CD14-positive monocyte (primary cell): ENCODE measurements around the gene KRTAP5-3. TPM values are rescaled to one million over a fixed set of nuclear protein-coding genes. Genes with fewer than 3 reads are reported as not detected.
A peak's percentile ranks its signal among the peaks of the same experiment; 100 is the strongest.

Experiments used
- DNase-seq, 3 donors: peaks; one replicate each; pipeline ENCODE4 v3.0.0-alpha.2; 2011 to 2022
- H2AFZ ChIP-seq: 2 replicates; pipeline ENCODE4 v1.6.0; 2012; ENCODE audit warnings: mild to moderate bottlenecking, low read depth, low read length, inconsistent platforms; ENCODE audit not compliant: insufficient read depth, poor library complexity, severe bottlenecking
- H3K27ac ChIP-seq, 2 donors: 1 replicate in 1 of 2; 2 replicates in 1 of 2; pipeline ENCODE4 v1.5.1; 2012 to 2013; ENCODE audit warnings: low read length in 2 of 2, control low read depth in 1 of 2, inconsistent platforms in 1 of 2, low read depth in 1 of 2, mild to moderate bottlenecking in 1 of 2
- H3K27me3 ChIP-seq, 2 donors: one replicate each; pipeline versions ENCODE4 v1.6.0 to v1.6.1; 2011 to 2013; ENCODE audit warnings: low read length in 2 of 2; ENCODE audit not compliant: control insufficient read depth in 2 of 2, insufficient read depth in 2 of 2
- H3K36me3 ChIP-seq, 2 donors: replicated peaks in 1 of 2; 1 replicate in 1 of 2; 2 replicates in 1 of 2; pipeline versions ENCODE4 v1.5.1 to v1.6.1; 2012 to 2013; ENCODE audit warnings: low read length in 2 of 2, control low read depth in 1 of 2, inconsistent platforms in 1 of 2, mild to moderate bottlenecking in 1 of 2; ENCODE audit not compliant: insufficient read depth in 2 of 2, control insufficient read depth in 1 of 2
- H3K4me1 ChIP-seq, 2 donors: 1 replicate in 1 of 2; 2 replicates in 1 of 2; pipeline versions ENCODE4 v1.5.1 to v1.6.1; 2012 to 2013; ENCODE audit warnings: low read length in 2 of 2, control low read depth in 1 of 2, inconsistent platforms in 1 of 2, mild to moderate bottlenecking in 1 of 2, moderate library complexity in 1 of 2; ENCODE audit not compliant: insufficient read depth in 2 of 2, control insufficient read depth in 1 of 2
- H3K4me2 ChIP-seq: replicated peaks from 2 replicates; pipeline ENCODE3; 2012; ENCODE audit warnings: low read length, moderate library complexity, mild to moderate bottlenecking; ENCODE audit not compliant: poor library complexity, severe bottlenecking; ENCODE audit errors: extremely low read depth
- H3K4me3 ChIP-seq, 3 experiments: fragments of 200-600 bp in 1 of 3; sonication (generic) in 1 of 3; replicated peaks in 1 of 3; 1 replicate in 2 of 3; 2 replicates in 1 of 3; pipeline ENCODE4 v1.5.1; 2011 to 2013; ENCODE audit warnings: low read length in 3 of 3, mild to moderate bottlenecking in 3 of 3, control low read depth in 2 of 3, low read depth in 2 of 3, inconsistent platforms in 1 of 3, moderate library complexity in 1 of 3
- H3K79me2 ChIP-seq: 2 replicates; pipeline ENCODE4 v1.6.0; 2012; ENCODE audit warnings: mild to moderate bottlenecking, control low read depth, inconsistent platforms, low read length, moderate library complexity; ENCODE audit not compliant: insufficient read depth
- H3K9ac ChIP-seq: 2 replicates; pipeline ENCODE4 v1.6.0; 2017; ENCODE audit warnings: low read length, mild to moderate bottlenecking; ENCODE audit not compliant: insufficient read depth, poor library complexity, severe bottlenecking
- H3K9me3 ChIP-seq, 2 donors: replicated peaks in 1 of 2; 1 replicate in 1 of 2; 2 replicates in 1 of 2; pipeline versions ENCODE4 v1.5.1 to v1.6.1; 2012 to 2013; ENCODE audit warnings: low read length in 2 of 2, control low read depth in 1 of 2; ENCODE audit not compliant: control insufficient read depth in 1 of 2, insufficient read depth in 1 of 2
- H4K20me1 ChIP-seq: 2 replicates; pipeline ENCODE4 v1.6.0; 2012; ENCODE audit warnings: mild to moderate bottlenecking, low read length, control low read depth, moderate library complexity; ENCODE audit not compliant: insufficient read depth
- H3K27ac Mint-ChIP-seq, 7 donors: one replicate each; pipeline ENCODE4 v1.8.0; 2020; ENCODE audit warnings: mild to moderate bottlenecking in 7 of 7, mixed read lengths in 7 of 7, moderate library complexity in 6 of 7, inconsistent platforms in 2 of 7
- H3K27me3 Mint-ChIP-seq, 3 donors: one replicate each; pipeline ENCODE4 v1.8.0; 2021 to 2022; ENCODE audit warnings: low read depth in 3 of 3, mild to moderate bottlenecking in 3 of 3, mixed read lengths in 3 of 3, moderate library complexity in 3 of 3, inconsistent platforms in 1 of 3
- H3K36me3 Mint-ChIP-seq, 2 donors: one replicate each; pipeline ENCODE4 v1.8.0; 2020; ENCODE audit warnings: mixed read lengths in 2 of 2, inconsistent platforms in 1 of 2, mild to moderate bottlenecking in 1 of 2
- H3K4me1 Mint-ChIP-seq: one replicate; pipeline ENCODE4 v1.8.0; 2020; ENCODE audit warnings: mild to moderate bottlenecking, mixed read lengths
- H3K4me3 Mint-ChIP-seq, 2 donors: one replicate each; pipeline ENCODE4 v1.8.0; 2020; ENCODE audit warnings: mild to moderate bottlenecking in 2 of 2, mixed read lengths in 2 of 2, moderate library complexity in 1 of 2
- H3K9me3 Mint-ChIP-seq, 7 donors: one replicate each; pipeline ENCODE4 v1.8.0; 2020 to 2022; ENCODE audit warnings: mixed read lengths in 7 of 7, mild to moderate bottlenecking in 6 of 7, moderate library complexity in 6 of 7, inconsistent platforms in 2 of 7
- CTCF ChIP-seq: fragments of 200-600 bp; IDR thresholded peaks from one replicate; pipeline ENCODE4 v1.8.0; 2022; ENCODE audit warnings: antibody characterized with exemption, mild to moderate bottlenecking
- WGBS: methylation state at CpG from one replicate; pipeline ENCODE4 v1.1.5; 2013; ENCODE audit warnings: missing lambda C conversion rate; ENCODE audit not compliant: insufficient coverage; 5-methylcytosine and 5-hydroxymethylcytosine counted together
- intact Hi-C, 2 donors: fragments of 100-400 bp; cut with micrococcal nuclease; formaldehyde crosslinking; loops; one replicate each; pipeline versions ENCODE4 v1.15.0 to v1.15.1; 2023
- polyA plus RNA-seq, 3 donors: library from polyadenylated mRNA; depleted of rRNA in 1 of 3; unstranded in 2 of 3; stranded (reverse) in 1 of 3; fragments of 300-500 nt in 2 of 3; fragments of >200 nt in 1 of 3; fragmentation: Illumina TruSeq in 2 of 3; gene quantifications; 1 replicate in 2 of 3; 2 replicates in 1 of 3; pipeline ENCODE4 v1.2.3, GENCODE V29; 2012 to 2021

Gene KRTAP5-3
- polyA plus RNA-seq, 3 donors = not detected

GRCh38 chr11:1645357-1645821 is 37.1 kb upstream of the KRTAP5-3 start:
- WGBS = 48% methylated on average over 11 of the region's 12 CpGs
- no peaks in the 10 kb centered on the region for H3K36me3 Mint-ChIP-seq

DNA sequence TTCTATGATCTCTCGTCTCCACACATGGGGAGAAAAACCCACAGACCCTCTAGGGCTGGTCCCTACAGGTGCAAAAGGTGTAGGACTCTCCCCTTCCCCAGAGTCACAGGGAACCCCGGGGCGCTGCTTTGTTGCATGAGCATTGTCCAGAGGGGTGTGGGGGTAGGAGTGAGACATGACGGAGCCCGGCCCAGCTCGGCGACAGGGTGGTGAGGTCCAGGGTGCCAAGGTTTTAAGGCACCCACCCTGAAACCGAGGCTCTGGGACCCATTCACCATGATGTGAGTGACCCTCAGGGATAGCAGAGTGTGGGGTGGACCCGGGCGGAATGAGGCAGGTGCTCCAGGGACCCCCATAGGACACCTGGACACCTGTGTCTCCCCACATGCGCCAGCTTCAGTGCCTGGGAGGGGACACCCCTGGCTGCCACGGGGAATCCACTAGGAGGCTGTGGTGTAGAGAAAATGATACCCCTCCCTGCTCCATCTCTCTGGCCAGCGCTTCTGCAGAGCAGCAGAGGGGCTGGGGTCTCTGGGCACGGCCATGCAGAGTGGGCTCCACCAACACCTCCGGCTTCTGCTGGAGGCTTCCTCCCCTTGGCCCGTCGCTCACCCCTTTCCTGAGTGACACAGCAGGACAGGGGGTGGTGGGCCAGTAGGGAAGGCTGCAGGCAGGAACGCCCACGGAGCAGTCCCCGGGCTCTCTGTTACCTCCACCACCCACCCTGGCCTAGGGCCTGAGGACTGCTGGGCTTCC is 36.5 kb upstream of the KRTAP5-3 start:
- intact Hi-C loops = no loop called here
- 63% methylated on average over 14 of the region's 20 CpGs for WGBS
- H3K4me3 Mint-ChIP-seq = no peak overlapping the region

More at GRCh38 chr11:1645357-1645821, 37.1 kb upstream of the KRTAP5-3 start:
- H3K79me2 ChIP-seq = no peaks in the 10 kb centered on the region
- Mint-ChIP-seq H3K4me1 (no peaks in the 10 kb centered on the region), H3K9me3 (no peaks in the 10 kb centered on the region), H3K27ac (no peak overlapping the region), H3K4me3 (no peak overlapping the region), H3K27me3 (peaks cover 6 to 19% (median 9%) of the 10 kb centered on the region in 3 donors)
- H3K27ac ChIP-seq = no peak overlapping the region
- H3K9me3 ChIP-seq = no peaks in the 10 kb centered on the region
- intact Hi-C loops = no loop called here
- no peaks in the 10 kb centered on the region for H3K27me3 ChIP-seq
- no peak for DNase-seq
- H2AFZ ChIP-seq = no peak overlapping the region
- no peak overlapping the region for H3K4me2 ChIP-seq
- H3K4me1 ChIP-seq = no peaks in the 10 kb centered on the region
- no peak overlapping the region for H3K4me3 ChIP-seq
- H3K9ac ChIP-seq = no peak overlapping the region
- H3K36me3 ChIP-seq = no peaks in the 10 kb centered on the region
- no peaks in the 10 kb centered on the region for H4K20me1 ChIP-seq
- TF ChIP-seq CTCF = no peak

More for the DNA sequence above, 36.5 kb upstream of the KRTAP5-3 start:
- Histone ChIP-seq H3K27me3 (no peaks in the 10 kb centered on the region), H3K4me1 (no peaks in the 10 kb centered on the region), H3K9ac (no peak overlapping the region), H4K20me1 (no peaks in the 10 kb centered on the region), H3K36me3 (no peaks in the 10 kb centered on the region), H3K9me3 (no peaks in the 10 kb centered on the region), H3K27ac (no peak overlapping the region), H3K79me2 (no peaks in the 10 kb centered on the region), H3K4me3 (no peak overlapping the region), H3K4me2 (no peak overlapping the region), H2AFZ (no peak overlapping the region)
- no peak for DNase-seq
- no peak for TF ChIP-seq CTCF
- Mint-ChIP-seq H3K36me3 (no peaks in the 10 kb centered on the region), H3K27ac (peak overlapping the region in 1 of 7 donors; percentile 72), H3K9me3 (no peaks in the 10 kb centered on the region), H3K27me3 (peaks cover 9 to 26% (median 9%) of the 10 kb centered on the region in 3 donors), H3K4me1 (no peaks in the 10 kb centered on the region)
